ENCODE results near the gene PPT1.

DNA sequence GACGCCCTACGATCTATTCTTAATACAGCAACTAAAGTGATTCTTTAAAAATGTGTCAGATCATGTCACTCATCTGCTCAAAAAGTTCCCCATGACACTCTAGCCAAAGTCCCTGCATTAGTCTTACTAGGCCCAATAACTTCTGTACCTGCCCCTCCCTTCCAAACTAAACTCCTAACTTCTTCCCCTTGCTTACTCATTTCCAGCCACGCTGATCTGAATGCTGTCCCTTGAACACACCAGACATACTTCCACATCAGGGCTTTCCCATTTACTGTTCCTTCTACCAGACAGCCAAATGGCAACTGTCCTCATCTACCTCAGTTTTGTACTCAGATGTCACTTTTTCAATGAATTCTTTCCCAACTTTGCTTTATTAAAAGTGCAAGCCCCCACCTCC lies 1.2 kb downstream of the PPT1 start:
- TF ChIP-seq, protein P1, sequence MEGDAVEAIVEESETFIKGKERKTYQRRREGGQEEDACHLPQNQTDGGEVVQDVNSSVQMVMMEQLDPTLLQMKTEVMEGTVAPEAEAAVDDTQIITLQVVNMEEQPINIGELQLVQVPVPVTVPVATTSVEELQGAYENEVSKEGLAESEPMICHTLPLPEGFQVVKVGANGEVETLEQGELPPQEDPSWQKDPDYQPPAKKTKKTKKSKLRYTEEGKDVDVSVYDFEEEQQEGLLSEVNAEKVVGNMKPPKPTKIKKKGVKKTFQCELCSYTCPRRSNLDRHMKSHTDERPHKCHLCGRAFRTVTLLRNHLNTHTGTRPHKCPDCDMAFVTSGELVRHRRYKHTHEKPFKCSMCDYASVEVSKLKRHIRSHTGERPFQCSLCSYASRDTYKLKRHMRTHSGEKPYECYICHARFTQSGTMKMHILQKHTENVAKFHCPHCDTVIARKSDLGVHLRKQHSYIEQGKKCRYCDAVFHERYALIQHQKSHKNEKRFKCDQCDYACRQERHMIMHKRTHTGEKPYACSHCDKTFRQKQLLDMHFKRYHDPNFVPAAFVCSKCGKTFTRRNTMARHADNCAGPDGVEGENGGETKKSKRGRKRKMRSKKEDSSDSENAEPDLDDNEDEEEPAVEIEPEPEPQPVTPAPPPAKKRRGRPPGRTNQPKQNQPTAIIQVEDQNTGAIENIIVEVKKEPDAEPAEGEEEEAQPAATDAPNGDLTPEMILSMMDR (IDR thresholded peaks at IDR 0.05) = no peak
- TF ChIP-seq POLR2A (IDR thresholded peaks at IDR 0.05) = no peak

Measured in gastroesophageal sphincter (tissue), 3 donors.